ENCODE data around the gene NFATC4.

NFATC4 gene

GRCh38 chr14:24366721-24367513 lies 1.1 kb upstream of the NFATC4 start (continued):
- TF ChIP-seq ZBTB48 (tag by site-specific recombination; IDR thresholded peaks at IDR 0.05) (peak; percentile 87), ZNF501 (tag by site-specific recombination; IDR thresholded peaks at IDR 0.05) (peak; percentile 30; the same call in 1 of the 2 replicates), ZNF121 (tag by site-specific recombination; IDR thresholded peaks at IDR 0.05) (0 out of 2 replicates have a peak, but pooled peaks have one; percentile 76), REST (tag by site-specific recombination; IDR thresholded peaks at IDR 0.05) (0 out of 2 replicates have a peak, but pooled peaks have one; percentile 8), ZNF768 (tag by site-specific recombination; IDR thresholded peaks at IDR 0.05) (no peak), ZEB2 (tag by site-specific recombination; IDR thresholded peaks at IDR 0.05) (peak; percentile 99), ZNF548 (tag by site-specific recombination; IDR thresholded peaks at IDR 0.05) (no peak), OSR2 (tag by site-specific recombination; IDR thresholded peaks at IDR 0.05) (peak; percentile 45), PBX3 (CRISPR knock-in tag; IDR thresholded peaks at IDR 0.05) (no peak), KLF7 (tag by site-specific recombination; IDR thresholded peaks at IDR 0.05; ENCODE audit: borderline replicate concordance) (peak; percentile 66; the same call in 1 of the 2 replicates), ZBTB21 (tag by site-specific recombination; IDR thresholded peaks at IDR 0.05) (0 out of 2 replicates have a peak, but pooled peaks have one; percentile 6), ZNF76 (tag by site-specific recombination; IDR thresholded peaks at IDR 0.05; ENCODE audit: borderline replicate concordance, low read depth) (peak; percentile 82), ZNF274 (IDR thresholded peaks at IDR 0.05; ENCODE audit: low read length) (no peak), ZNF274 (tag by site-specific recombination; IDR thresholded peaks at IDR 0.05; ENCODE audit: borderline replicate concordance) (no peak), WT1 (tag by site-specific recombination; IDR thresholded peaks at IDR 0.05) (peak; percentile 83), ZNF664 (tag by site-specific recombination; IDR thresholded peaks at IDR 0.05) (0 out of 2 replicates have a peak, but pooled peaks have one; percentile 24), ZNF354C (tag by site-specific recombination; IDR thresholded peaks at IDR 0.05; ENCODE audit: borderline replicate concordance, low read depth) (no peak), ZNF18 (tag by site-specific recombination; IDR thresholded peaks at IDR 0.05) (no peak), ZNF677 (tag by site-specific recombination; IDR thresholded peaks at IDR 0.05) (no peak), SETDB1 (IDR thresholded peaks at IDR 0.05; ENCODE audit: insufficient read length, low read length) (no peak), ZFP41 (tag by site-specific recombination; IDR thresholded peaks at IDR 0.05; ENCODE audit: borderline replicate concordance) (no peak), RBAK (tag by site-specific recombination; IDR thresholded peaks at IDR 0.05) (no peak), ZNF16 (tag by site-specific recombination; IDR thresholded peaks at IDR 0.05; ENCODE audit: low read depth) (no peak), GFI1B (tag by site-specific recombination; IDR thresholded peaks at IDR 0.05) (peak; percentile 41; the same call in 1 of the 2 replicates), ZNF513 (tag by site-specific recombination; IDR thresholded peaks at IDR 0.05) (no peak), ZNF549 (tag by site-specific recombination; IDR thresholded peaks at IDR 0.05) (no peak)
- TF ChIP-seq, protein P1, sequence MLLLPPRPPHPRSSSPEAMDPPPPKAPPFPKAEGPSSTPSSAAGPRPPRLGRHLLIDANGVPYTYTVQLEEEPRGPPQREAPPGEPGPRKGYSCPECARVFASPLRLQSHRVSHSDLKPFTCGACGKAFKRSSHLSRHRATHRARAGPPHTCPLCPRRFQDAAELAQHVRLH (tag by site-specific recombination; IDR thresholded peaks at IDR 0.05), result peak; percentile 83
- TF ChIP-seq, protein P2, sequence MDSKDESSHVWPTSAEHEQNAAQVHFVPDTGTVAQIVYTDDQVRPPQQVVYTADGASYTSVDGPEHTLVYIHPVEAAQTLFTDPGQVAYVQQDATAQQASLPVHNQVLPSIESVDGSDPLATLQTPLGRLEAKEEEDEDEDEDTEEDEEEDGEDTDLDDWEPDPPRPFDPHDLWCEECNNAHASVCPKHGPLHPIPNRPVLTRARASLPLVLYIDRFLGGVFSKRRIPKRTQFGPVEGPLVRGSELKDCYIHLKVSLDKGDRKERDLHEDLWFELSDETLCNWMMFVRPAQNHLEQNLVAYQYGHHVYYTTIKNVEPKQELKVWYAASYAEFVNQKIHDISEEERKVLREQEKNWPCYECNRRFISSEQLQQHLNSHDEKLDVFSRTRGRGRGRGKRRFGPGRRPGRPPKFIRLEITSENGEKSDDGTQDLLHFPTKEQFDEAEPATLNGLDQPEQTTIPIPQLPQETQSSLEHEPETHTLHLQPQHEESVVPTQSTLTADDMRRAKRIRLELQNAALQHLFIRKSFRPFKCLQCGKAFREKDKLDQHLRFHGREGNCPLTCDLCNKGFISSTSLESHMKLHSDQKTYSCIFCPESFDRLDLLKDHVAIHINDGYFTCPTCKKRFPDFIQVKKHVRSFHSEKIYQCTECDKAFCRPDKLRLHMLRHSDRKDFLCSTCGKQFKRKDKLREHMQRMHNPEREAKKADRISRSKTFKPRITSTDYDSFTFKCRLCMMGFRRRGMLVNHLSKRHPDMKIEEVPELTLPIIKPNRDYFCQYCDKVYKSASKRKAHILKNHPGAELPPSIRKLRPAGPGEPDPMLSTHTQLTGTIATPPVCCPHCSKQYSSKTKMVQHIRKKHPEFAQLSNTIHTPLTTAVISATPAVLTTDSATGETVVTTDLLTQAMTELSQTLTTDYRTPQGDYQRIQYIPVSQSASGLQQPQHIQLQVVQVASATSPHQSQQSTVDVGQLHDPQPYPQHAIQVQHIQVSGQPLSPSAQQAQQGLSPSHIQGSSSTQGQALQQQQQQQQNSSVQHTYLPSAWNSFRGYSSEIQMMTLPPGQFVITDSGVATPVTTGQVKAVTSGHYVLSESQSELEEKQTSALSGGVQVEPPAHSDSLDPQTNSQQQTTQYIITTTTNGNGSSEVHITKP (tag by site-specific recombination; IDR thresholded peaks at IDR 0.05), result peak; percentile 51

All from HEK293 (cell line).